K562 (cell line): ENCODE measurements around the gene ORAI3. TPM values are rescaled to one million over a fixed set of nuclear protein-coding genes. Genes with fewer than 3 reads are reported as not detected.

Experiments
- CBX5 ChIP-seq: IDR thresholded peaks from 2 replicates; pipeline ENCODE4 v1.6.1; 2014; ENCODE audit warnings: low read depth, borderline replicate concordance
- CTBP1 ChIP-seq: fragments of 450-650 bp; IDR thresholded peaks from 2 replicates; pipeline ENCODE4 v1.6.1; 2016; ENCODE audit warnings: borderline replicate concordance
- ELF4 ChIP-seq: fragments of 450-650 bp; formaldehyde crosslinking; IDR thresholded peaks from 2 replicates; pipeline ENCODE4 v1.4.0; 2022; ENCODE audit warnings: missing genetic modification characterization
- GATAD2B ChIP-seq: fragments of 450-650 bp; IDR thresholded peaks from 2 replicates; pipeline ENCODE4 v1.6.1; 2017; ENCODE audit warnings: mild to moderate bottlenecking, borderline replicate concordance
- HDAC3 ChIP-seq: fragments of 450-650 bp; IDR thresholded peaks from 2 replicates; pipeline ENCODE4 v1.6.1; 2018; ENCODE audit warnings: borderline replicate concordance, mild to moderate bottlenecking, moderate library complexity; ENCODE audit not compliant: partially characterized antibody
- HINFP ChIP-seq: fragments of 450-650 bp; conservative IDR thresholded peaks from 2 replicates; pipeline ENCODE4 v1.6.1; 2016; ENCODE audit warnings: missing genetic modification characterization, low read depth, mild to moderate bottlenecking, control low read depth, missing compliant biosample characterization
- HMBOX1 ChIP-seq: sonication (generic); IDR thresholded peaks from 2 replicates; pipeline ENCODE4 v1.6.1; 2016
- LCOR ChIP-seq: sonication (generic); formaldehyde crosslinking; IDR thresholded peaks from 2 replicates; pipeline ENCODE4 v1.8.0; 2022; ENCODE audit warnings: mild to moderate bottlenecking, missing genetic modification reagents
- MXI1 ChIP-seq: IDR thresholded peaks from 2 replicates; pipeline ENCODE4 v1.6.1; 2011; ENCODE audit warnings: low read depth, mild to moderate bottlenecking, improper control_type of control experiment, low read length
- RFX1 ChIP-seq: fragments of 450-650 bp; IDR thresholded peaks from 2 replicates; pipeline ENCODE4 v1.6.1; 2016; ENCODE audit warnings: mild to moderate bottlenecking, moderate library complexity
- SMARCA4 ChIP-seq: fragments of 450-650 bp; IDR thresholded peaks from 2 replicates; pipeline ENCODE4 v1.6.1; 2016
- SMARCA5 ChIP-seq: fragments of 450-650 bp; IDR thresholded peaks from 2 replicates; pipeline ENCODE4 v1.6.1; 2016
- SNIP1 ChIP-seq: fragments of 450-650 bp; IDR thresholded peaks from 2 replicates; pipeline ENCODE4 v1.7.1; 2017; ENCODE audit warnings: low read depth, mild to moderate bottlenecking
- SNRNP70 ChIP-seq: fragments of 200-400 bp; formaldehyde crosslinking; optimal IDR thresholded peaks from 2 replicates; pipeline ENCODE3; 2017; ENCODE audit warnings: low read depth, low read length
- STAG1 ChIP-seq: sonication (generic); formaldehyde crosslinking; IDR thresholded peaks from 2 replicates; pipeline ENCODE4 v1.5.0; 2020; ENCODE audit warnings: missing genetic modification reagents, borderline replicate concordance
- TAF15 ChIP-seq: fragments of 200-400 bp; formaldehyde crosslinking; IDR thresholded peaks from 2 replicates; pipeline ENCODE4 v1.6.1; 2017; ENCODE audit warnings: mild to moderate bottlenecking, low read depth, low read length, moderate library complexity
- UBTF ChIP-seq, 2 experiments: IDR thresholded peaks; 2 replicates each; pipeline ENCODE4 v1.6.1; 2012; ENCODE audit warnings: improper control_type of control experiment in 2 of 2, low read depth in 2 of 2, low read length in 2 of 2, borderline replicate concordance in 1 of 2
- ZBTB33 ChIP-seq: sonication (generic); formaldehyde crosslinking; IDR thresholded peaks from 2 replicates; pipeline ENCODE4 v1.8.1; 2023; ENCODE audit warnings: mild to moderate bottlenecking, missing genetic modification reagents
- ZBTB7A ChIP-seq: IDR thresholded peaks from 2 replicates; pipeline ENCODE4 v1.6.1; 2011; ENCODE audit warnings: low read depth, mild to moderate bottlenecking, low read length, moderate library complexity, borderline replicate concordance; ENCODE audit not compliant: control insufficient read depth
- ZNF197 ChIP-seq: fragments of 200-800 bp; sonication (Bioruptor generic); IDR thresholded peaks from 2 replicates; pipeline ENCODE4 v1.6.1; 2016; ENCODE audit warnings: low read depth, missing genetic modification characterization, missing compliant biosample characterization
- ZNF263 ChIP-seq: sonication (generic); formaldehyde crosslinking; IDR thresholded peaks from 2 replicates; pipeline ENCODE4 v1.8.0; 2022; ENCODE audit warnings: mild to moderate bottlenecking, missing genetic modification reagents, borderline replicate concordance
- polyA plus RNA-seq, 8 experiments: library from polyadenylated mRNA; depleted of rRNA in 4 of 8; stranded (reverse) in 5 of 8; unstranded in 3 of 8; fragments of >200 nt; fragmentation: Nextera tagmentation in 2 of 8; fragmentation: Illumina TruSeq in 1 of 8; extraction: Ambion mirVana in 2 of 8; extraction: Trizol in 1 of 8; gene quantifications; 2 replicates each; pipeline versions ENCODE4 v1.2.1 to v1.2.3, GENCODE V29; 2011 to 2014; ENCODE audit warnings: inconsistent platforms in 1 of 8, missing spikeins in 1 of 8
- total RNA-seq, 7 experiments: library from RNA; depleted of rRNA in 6 of 7; stranded (reverse); fragments of >200 nt in 6 of 7; fragmentation: Illumina TruSeq in 2 of 7; extraction: Trizol in 2 of 7; gene quantifications; 2 replicates each; pipeline versions ENCODE4 v1.2.1 to v1.2.3, GENCODE V29; 2011 to 2021; ENCODE audit warnings: low replicate concordance in 1 of 7

ORAI3 gene
- total and polyA plus RNA-seq, 9 of the 15 experiments (the other 6 are each of a cell fraction or from before 2014, with no cell fraction given) = 4.9 to 23.3 (median 14.1) TPM

- no peak for TF ChIP-seq ZBTB33 (CRISPR knock-in tag)
- TF ChIP-seq CTBP1 = peak; percentile 99
- no peak for TF ChIP-seq SMARCA5
- TF ChIP-seq SMARCA4 = peak; percentile 87
- TF ChIP-seq LCOR (CRISPR knock-in tag) = no peak
- peak; percentile 26; the same call in 1 of the 2 replicates for TF ChIP-seq ZBTB7A
- TF ChIP-seq CBX5 = no peak
- TF ChIP-seq TAF15 = no peak
- peak; percentile 30; the same call in 1 of the 2 replicates for TF ChIP-seq ELF4 (CRISPR knock-in tag)
- TF ChIP-seq RFX1 = no peak
- peak in 1 of 2 experiments; percentile 33; a peak in 1 of 4 replicates for TF ChIP-seq UBTF (IDR thresholded peaks at IDR 0.05; ENCODE audit: borderline replicate concordance in 1 of 2, low read depth in 2 of 2, low read length in 2 of 2)
- no peak for TF ChIP-seq STAG1 (CRISPR knock-in tag)
- TF ChIP-seq SNIP1 = no peak
- TF ChIP-seq MXI1 = no peak
- 0 out of 2 replicates have a peak, but pooled peaks have one; percentile 26 for TF ChIP-seq GATAD2B
- TF ChIP-seq ZNF197 (CRISPR knock-in tag) = peak; percentile 78; the same call in 1 of the 2 replicates
- no peak for TF ChIP-seq SNRNP70
- 0 out of 2 replicates have a peak, but pooled peaks have one; percentile 31 for TF ChIP-seq HMBOX1
- no peak for TF ChIP-seq HINFP (tag)
- TF ChIP-seq ZNF263 (CRISPR knock-in tag) = peak; percentile 78
- no peak for TF ChIP-seq HDAC3
These were observed 1.0 kb downstream of the ORAI3 start (continued) for GRCh38 chr16:30949650-30950515.
